B cell (primary cell): ENCODE results near the gene ADARB2.

Experiments used
- CTCF ChIP-seq: fragments of 200-600 bp; IDR thresholded peaks from one replicate; pipeline ENCODE4 v1.8.0; 2022; ENCODE audit warnings: antibody characterized with exemption, mild to moderate bottlenecking
- EZH2 ChIP-seq: IDR thresholded peaks from 2 replicates; pipeline ENCODE4 v1.6.1; 2012; ENCODE audit warnings: borderline replicate concordance, low read depth, mild to moderate bottlenecking, moderate library complexity, low read length; ENCODE audit not compliant: insufficient read depth, poor library complexity, severe bottlenecking

- no peak for TF ChIP-seq CTCF
- no peak for TF ChIP-seq EZH2
These were observed 287.6 kb downstream of the ADARB2 start for GRCh38 chr10:1449572-1450205.
